ENCODE measurements around the gene OSBPL5.

GRCh38 chr11:3201112-3201581 is 36.0 kb upstream of the OSBPL5 start:
- no peak for TF ChIP-seq CTCF (IDR thresholded peaks at IDR 0.05)
- TF ChIP-seq ZFX (IDR thresholded peaks at IDR 0.05; ENCODE audit: borderline replicate concordance): no peak
